SK-N-SH treated with all-trans-retinoic acid at 6 μM for 48 hours (cell line): ENCODE data around the gene RGPD3.

Experiments used
- ARNTL ChIP-seq: fragments of 450-650 bp; formaldehyde crosslinking; IDR thresholded peaks from 2 replicates; pipeline ENCODE4 v1.5.0; 2020; ENCODE audit warnings: low read depth, mild to moderate bottlenecking, moderate library complexity, borderline replicate concordance
- RARB ChIP-seq: fragments of 250-450 bp; sonication (Bioruptor Pico); IDR thresholded peaks from 2 replicates; pipeline ENCODE4 v1.8.0; 2021; ENCODE audit warnings: mild to moderate bottlenecking, moderate library complexity
- TCF4 ChIP-seq: fragments of 250-450 bp; sonication (Bioruptor Pico); IDR thresholded peaks from 2 replicates; pipeline ENCODE4 v1.8.0; 2021; ENCODE audit warnings: mild to moderate bottlenecking, moderate library complexity, borderline replicate concordance
- ZFP3 ChIP-seq: fragments of 250-450 bp; sonication (Bioruptor Pico); IDR thresholded peaks from 2 replicates; pipeline ENCODE4 v1.5.0; 2020; ENCODE audit warnings: mild to moderate bottlenecking, moderate library complexity
- ZFP30 ChIP-seq: fragments of 450-650 bp; formaldehyde crosslinking; IDR thresholded peaks from 2 replicates; pipeline ENCODE4 v1.5.0; 2022; ENCODE audit warnings: mild to moderate bottlenecking, moderate library complexity
- ZNF565 ChIP-seq: fragments of 450-650 bp; formaldehyde crosslinking; conservative IDR thresholded peaks from 2 replicates; pipeline ENCODE4 v1.5.0; 2020; ENCODE audit warnings: low read depth, mild to moderate bottlenecking, moderate library complexity
- TF ChIP-seq, protein P1 (sequence below): fragments of 250-450 bp; sonication (Bioruptor Pico); IDR thresholded peaks from 2 replicates; pipeline ENCODE4 v1.5.1; 2021; ENCODE audit warnings: mild to moderate bottlenecking, moderate library complexity
- TF ChIP-seq, protein P2 (sequence below): fragments of 250-450 bp; sonication (Bioruptor Pico); IDR thresholded peaks from 2 replicates; pipeline ENCODE4 v1.8.0; 2020; ENCODE audit warnings: mild to moderate bottlenecking, moderate library complexity, borderline replicate concordance
- TF ChIP-seq, protein P3 (sequence below): fragments of 250-450 bp; sonication (Bioruptor Pico); IDR thresholded peaks from 2 replicates; pipeline ENCODE4 v1.5.1; 2020; ENCODE audit warnings: low read depth, mild to moderate bottlenecking, moderate library complexity
- TF ChIP-seq, protein P4 (sequence below): fragments of 250-450 bp; sonication (Bioruptor Pico); IDR thresholded peaks from 2 replicates; pipeline ENCODE4 v1.5.0; 2020; ENCODE audit warnings: mild to moderate bottlenecking, moderate library complexity

DNA sequence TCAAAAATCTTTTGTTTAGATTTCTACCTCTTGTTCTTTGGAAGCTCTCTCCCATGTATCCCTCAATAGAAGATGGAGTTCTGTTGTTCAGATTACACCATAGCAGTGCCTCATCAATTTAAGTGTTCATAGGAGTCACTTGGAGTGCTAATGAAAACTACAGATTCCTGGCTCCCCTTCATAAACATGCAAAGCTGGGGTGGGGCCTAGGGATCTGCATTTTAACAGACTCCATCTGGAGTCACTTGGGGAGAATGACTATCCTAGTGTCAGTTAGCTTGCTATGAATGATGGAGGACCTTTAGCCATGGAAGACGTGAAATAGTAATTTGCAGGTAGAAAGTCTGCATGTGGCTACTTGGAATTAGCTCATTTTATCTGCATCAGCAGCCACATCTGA, 105.4 kb downstream of the RGPD3 start:
- TF ChIP-seq, protein P1, sequence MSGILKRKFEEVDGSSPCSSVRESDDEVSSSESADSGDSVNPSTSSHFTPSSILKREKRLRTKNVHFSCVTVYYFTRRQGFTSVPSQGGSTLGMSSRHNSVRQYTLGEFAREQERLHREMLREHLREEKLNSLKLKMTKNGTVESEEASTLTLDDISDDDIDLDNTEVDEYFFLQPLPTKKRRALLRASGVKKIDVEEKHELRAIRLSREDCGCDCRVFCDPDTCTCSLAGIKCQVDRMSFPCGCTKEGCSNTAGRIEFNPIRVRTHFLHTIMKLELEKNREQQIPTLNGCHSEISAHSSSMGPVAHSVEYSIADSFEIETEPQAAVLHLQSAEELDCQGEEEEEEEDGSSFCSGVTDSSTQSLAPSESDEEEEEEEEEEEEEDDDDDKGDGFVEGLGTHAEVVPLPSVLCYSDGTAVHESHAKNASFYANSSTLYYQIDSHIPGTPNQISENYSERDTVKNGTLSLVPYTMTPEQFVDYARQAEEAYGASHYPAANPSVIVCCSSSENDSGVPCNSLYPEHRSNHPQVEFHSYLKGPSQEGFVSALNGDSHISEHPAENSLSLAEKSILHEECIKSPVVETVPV (CRISPR knock-in tag), result no peak
- TF ChIP-seq ZFP30 (no peak), ZFP3 (CRISPR knock-in tag) (no peak), ZNF565 (CRISPR knock-in tag) (no peak), RARB (CRISPR knock-in tag) (no peak), TCF4 (CRISPR knock-in tag) (no peak), ARNTL (no peak)
- TF ChIP-seq, protein P2, sequence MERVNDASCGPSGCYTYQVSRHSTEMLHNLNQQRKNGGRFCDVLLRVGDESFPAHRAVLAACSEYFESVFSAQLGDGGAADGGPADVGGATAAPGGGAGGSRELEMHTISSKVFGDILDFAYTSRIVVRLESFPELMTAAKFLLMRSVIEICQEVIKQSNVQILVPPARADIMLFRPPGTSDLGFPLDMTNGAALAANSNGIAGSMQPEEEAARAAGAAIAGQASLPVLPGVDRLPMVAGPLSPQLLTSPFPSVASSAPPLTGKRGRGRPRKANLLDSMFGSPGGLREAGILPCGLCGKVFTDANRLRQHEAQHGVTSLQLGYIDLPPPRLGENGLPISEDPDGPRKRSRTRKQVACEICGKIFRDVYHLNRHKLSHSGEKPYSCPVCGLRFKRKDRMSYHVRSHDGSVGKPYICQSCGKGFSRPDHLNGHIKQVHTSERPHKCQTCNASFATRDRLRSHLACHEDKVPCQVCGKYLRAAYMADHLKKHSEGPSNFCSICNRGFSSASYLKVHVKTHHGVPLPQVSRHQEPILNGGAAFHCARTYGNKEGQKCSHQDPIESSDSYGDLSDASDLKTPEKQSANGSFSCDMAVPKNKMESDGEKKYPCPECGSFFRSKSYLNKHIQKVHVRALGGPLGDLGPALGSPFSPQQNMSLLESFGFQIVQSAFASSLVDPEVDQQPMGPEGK (CRISPR knock-in tag), result no peak
- TF ChIP-seq, protein P3, sequence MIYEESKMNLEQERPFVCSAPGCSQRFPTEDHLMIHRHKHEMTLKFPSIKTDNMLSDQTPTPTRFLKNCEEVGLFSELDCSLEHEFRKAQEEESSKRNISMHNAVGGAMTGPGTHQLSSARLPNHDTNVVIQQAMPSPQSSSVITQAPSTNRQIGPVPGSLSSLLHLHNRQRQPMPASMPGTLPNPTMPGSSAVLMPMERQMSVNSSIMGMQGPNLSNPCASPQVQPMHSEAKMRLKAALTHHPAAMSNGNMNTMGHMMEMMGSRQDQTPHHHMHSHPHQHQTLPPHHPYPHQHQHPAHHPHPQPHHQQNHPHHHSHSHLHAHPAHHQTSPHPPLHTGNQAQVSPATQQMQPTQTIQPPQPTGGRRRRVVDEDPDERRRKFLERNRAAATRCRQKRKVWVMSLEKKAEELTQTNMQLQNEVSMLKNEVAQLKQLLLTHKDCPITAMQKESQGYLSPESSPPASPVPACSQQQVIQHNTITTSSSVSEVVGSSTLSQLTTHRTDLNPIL (CRISPR knock-in tag), result no peak
- TF ChIP-seq, protein P4, sequence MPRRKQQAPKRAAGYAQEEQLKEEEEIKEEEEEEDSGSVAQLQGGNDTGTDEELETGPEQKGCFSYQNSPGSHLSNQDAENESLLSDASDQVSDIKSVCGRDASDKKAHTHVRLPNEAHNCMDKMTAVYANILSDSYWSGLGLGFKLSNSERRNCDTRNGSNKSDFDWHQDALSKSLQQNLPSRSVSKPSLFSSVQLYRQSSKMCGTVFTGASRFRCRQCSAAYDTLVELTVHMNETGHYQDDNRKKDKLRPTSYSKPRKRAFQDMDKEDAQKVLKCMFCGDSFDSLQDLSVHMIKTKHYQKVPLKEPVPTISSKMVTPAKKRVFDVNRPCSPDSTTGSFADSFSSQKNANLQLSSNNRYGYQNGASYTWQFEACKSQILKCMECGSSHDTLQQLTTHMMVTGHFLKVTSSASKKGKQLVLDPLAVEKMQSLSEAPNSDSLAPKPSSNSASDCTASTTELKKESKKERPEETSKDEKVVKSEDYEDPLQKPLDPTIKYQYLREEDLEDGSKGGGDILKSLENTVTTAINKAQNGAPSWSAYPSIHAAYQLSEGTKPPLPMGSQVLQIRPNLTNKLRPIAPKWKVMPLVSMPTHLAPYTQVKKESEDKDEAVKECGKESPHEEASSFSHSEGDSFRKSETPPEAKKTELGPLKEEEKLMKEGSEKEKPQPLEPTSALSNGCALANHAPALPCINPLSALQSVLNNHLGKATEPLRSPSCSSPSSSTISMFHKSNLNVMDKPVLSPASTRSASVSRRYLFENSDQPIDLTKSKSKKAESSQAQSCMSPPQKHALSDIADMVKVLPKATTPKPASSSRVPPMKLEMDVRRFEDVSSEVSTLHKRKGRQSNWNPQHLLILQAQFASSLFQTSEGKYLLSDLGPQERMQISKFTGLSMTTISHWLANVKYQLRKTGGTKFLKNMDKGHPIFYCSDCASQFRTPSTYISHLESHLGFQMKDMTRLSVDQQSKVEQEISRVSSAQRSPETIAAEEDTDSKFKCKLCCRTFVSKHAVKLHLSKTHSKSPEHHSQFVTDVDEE, result no peak
